ENCODE data around the gene GSG1. TPM values are rescaled to one million over a fixed set of nuclear protein-coding genes. Genes with fewer than 3 reads are reported as not detected.
"Not testable (repeated sequence)": the region's sequence is repeated elsewhere in the genome, so short reads cannot be mapped to it uniquely, and the experiment has no call there.

The GSG1 gene
- polyA plus RNA-seq, 1 donor, result 0.71 TPM

GRCh38 chr12:13091832-13092231 lies 11.6 kb downstream of the GSG1 start:
- no peak for DNase-seq

GRCh38 chr12:13090054-13090453 lies 13.4 kb downstream of the GSG1 start:
- DNase-seq, result no peak

- no peak for DNase-seq
Observed at GRCh38 chr12:13088496-13088895, 15.0 kb downstream of the GSG1 start.

GRCh38 chr12:13087766-13088165 lies 15.7 kb downstream of the GSG1 start:
- DNase-seq, result no peak

GRCh38 chr12:13085968-13086686 lies 17.3 kb downstream of the GSG1 start:
- no peak for DNase-seq

GRCh38 chr12:13084898-13085640 lies 18.4 kb downstream of the GSG1 start:
- no peak for DNase-seq

- not testable (repeated sequence) for DNase-seq
Observed at GRCh38 chr12:13083638-13084037, 19.8 kb downstream of the GSG1 start.

- no peak for DNase-seq
Observed at GRCh38 chr12:13082861-13083260, 20.6 kb downstream of the GSG1 start.

GRCh38 chr12:13080266-13080665 lies 23.2 kb downstream of the GSG1 start:
- DNase-seq, result no peak

GRCh38 chr12:13079440-13079906 lies 24.0 kb downstream of the GSG1 start:
- DNase-seq, result no peak

- DNase-seq, result no peak
Observed at GRCh38 chr12:13075786-13076570, 27.5 kb downstream of the GSG1 start.

- no peak for DNase-seq
Observed at GRCh38 chr12:13075118-13075480, 28.4 kb downstream of the GSG1 start.

- DNase-seq, result no peak
Observed at GRCh38 chr12:13074396-13075117, 28.9 kb downstream of the GSG1 start.

- DNase-seq, result no peak
Observed at GRCh38 chr12:13073173-13073572, 30.3 kb downstream of the GSG1 start.

- no peak for DNase-seq
Observed at GRCh38 chr12:13071305-13072280, 31.9 kb downstream of the GSG1 start.

GRCh38 chr12:13069380-13069779 lies 34.1 kb downstream of the GSG1 start:
- no peak for DNase-seq

- DNase-seq, result no peak
Observed at GRCh38 chr12:13067322-13067721, 36.1 kb downstream of the GSG1 start.

GRCh38 chr12:13066459-13066858 lies 37.0 kb downstream of the GSG1 start:
- no peak for DNase-seq

- no peak for DNase-seq
Observed at GRCh38 chr12:13066014-13066413, 37.5 kb downstream of the GSG1 start.

- DNase-seq, result no peak
Observed at GRCh38 chr12:13062669-13063068, 40.8 kb downstream of the GSG1 start.

- DNase-seq, result no peak
Observed at GRCh38 chr12:13061377-13061776, 42.1 kb downstream of the GSG1 start.
